ENCODE results near the gene IGFBP1. TPM values are rescaled to one million over a fixed set of nuclear protein-coding genes. Genes with fewer than 3 reads are reported as not detected.
"Not testable (repeated sequence)": the region's sequence is repeated elsewhere in the genome, so short reads cannot be mapped to it uniquely, and the experiment has no call there.

Gene IGFBP1
- not detected in 2 replicates for total RNA-seq

DNA sequence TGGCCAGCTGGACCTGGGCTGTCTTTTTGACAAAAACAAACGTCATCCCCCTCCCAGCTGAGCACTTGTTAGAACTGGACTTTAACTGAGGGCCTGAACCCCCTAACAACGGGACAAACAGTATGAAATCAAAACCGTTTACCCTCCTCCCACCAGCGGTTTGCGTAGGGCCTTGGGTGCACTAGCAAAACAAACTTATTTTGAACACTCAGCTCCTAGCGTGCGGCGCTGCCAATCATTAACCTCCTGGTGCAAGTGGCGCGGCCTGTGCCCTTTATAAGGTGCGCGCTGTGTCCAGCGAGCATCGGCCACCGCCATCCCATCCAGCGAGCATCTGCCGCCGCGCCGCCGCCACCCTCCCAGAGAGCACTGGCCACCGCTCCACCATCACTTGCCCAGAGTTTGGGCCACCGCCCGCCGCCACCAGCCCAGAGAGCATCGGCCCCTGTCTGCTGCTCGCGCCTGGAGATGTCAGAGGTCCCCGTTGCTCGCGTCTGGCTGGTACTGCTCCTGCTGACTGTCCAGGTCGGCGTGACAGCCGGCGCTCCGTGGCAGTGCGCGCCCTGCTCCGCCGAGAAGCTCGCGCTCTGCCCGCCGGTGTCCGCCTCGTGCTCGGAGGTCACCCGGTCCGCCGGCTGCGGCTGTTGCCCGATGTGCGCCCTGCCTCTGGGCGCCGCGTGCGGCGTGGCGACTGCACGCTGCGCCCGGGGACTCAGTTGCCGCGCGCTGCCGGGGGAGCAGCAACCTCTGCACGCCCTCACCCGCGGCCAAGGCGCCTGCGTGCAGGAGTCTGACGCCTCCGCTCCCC lies at the start of gene IGFBP1:
TSS of gene IGFBP1 (plus strand) at position 304 of the 808 bp plus-strand sequence. CDS start at position 469, 165 bp downstream.
- no peak for DNase-seq (ENCODE audit: extremely low read depth, low read depth, low spot score)

DNA sequence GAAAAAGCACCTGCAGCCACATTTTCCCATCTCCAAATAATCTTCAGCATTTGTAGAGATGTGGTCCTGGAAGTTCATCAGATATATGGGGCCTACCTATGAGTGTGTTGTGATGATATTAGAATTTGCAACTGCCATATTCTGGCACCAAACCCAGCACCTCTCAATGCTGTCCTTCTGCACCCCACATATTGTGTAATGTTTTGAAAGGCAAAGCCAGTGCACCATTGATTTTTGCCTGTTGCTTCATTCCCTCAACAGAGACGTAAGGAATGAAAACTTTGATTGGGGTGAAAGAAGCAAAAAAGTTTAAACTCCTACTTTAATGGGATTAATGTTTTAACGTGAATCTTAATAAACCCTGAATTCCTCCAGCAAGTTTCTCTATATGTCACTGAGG lies 49.4 kb upstream of the IGFBP1 start:
- DNase-seq (ENCODE audit: extremely low read depth, low read depth, low spot score) = not testable (repeated sequence)

DNA sequence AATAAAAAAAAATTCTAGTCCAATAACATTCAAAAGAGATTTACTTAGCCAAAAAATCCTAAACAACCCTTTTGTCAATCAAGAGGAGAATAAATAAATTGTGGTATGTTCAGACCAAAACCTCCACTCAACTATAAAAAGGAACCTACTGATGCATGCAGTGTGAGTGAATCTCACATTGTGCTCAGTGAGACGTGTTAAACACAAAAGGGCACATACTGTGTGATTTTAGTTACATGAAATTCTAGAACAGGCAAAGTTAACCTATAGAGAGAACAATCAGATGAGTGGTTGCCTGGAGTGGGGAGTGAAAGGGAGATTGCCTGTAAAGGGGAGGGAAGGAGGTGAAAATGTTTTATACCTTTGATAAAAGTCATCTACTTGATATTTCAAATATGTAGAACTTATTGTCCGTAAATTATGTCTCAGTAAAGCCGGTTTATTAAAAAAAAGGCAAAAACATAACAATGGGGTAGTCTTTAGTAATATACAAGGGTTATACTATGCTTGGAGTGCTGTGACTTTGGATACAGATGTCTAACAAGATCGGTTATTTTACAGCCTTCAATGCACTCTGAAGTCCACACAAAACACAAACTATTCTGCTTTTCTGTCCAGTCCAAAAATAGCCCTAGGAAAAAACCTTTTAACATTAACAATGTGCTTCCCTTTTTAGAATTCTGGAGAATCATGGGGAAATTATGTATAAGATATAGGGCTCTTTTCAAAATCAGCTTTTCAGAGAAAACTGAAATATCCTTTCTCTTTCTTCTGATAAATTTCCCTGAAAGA lies 46.2 kb upstream of the IGFBP1 start:
- not testable (repeated sequence) for DNase-seq (ENCODE audit: extremely low read depth, low read depth, low spot score)

DNA sequence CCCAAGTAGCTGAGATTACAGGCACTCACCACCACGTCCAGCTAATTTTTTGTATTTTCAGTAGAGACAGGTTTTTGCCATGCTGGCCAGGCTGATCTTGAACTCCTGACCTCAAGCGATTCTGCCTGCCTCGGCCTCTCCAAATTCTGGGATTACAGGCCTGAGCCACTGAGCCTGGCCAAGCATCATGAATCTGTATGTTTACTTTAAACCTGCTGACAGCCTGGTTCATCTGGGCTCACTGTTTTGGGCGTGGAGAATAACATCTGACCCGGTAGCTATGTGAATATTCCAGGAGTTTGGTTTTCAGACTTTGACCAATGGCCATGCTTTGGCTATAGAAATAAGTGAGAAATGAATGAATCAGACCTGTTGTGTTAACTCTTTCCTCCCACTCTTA lies 41.8 kb upstream of the IGFBP1 start:
- DNase-seq (ENCODE audit: extremely low read depth, low read depth, low spot score) = not testable (repeated sequence)

DNA sequence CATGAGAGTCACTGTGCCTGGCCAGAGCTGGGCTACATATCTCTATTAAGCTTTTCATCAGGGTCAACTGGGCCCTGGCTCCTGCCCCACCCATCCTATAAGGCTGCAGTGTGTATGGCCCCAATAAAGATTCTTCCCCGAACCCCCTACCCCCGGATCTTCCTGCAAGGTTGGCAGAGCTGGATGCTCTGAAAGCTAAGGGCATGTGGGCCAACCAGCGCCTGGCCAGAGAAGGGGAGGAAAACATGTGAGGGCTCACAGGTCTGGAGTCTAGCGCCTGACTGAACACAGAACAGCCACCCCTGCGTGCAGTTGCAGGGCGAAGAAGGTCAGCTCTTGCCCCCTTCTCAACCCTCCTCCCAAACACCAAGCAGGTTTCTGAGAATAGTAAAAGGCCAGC lies 39.6 kb upstream of the IGFBP1 start:
- DNase-seq (ENCODE audit: extremely low read depth, low read depth, low spot score) = not testable (repeated sequence)

DNA sequence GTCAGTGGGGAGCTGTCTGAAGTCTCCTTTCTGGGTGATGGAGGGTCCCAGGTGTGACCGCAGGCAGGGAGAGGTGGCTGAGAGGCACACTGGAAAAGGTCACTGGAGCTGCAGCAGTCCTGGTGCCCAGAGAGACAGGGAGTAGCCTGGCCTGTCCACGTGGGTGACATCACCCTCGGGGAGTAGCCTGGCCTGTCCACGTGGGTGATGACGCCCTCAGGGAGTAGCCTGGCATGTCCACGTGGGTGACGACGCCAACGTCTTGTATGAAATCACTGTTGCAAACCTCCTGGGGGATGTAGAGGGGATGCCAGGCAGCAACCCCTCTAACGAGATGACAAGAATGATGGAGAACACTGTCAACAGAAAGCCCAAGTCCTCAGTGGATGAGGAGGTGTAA lies 35.3 kb upstream of the IGFBP1 start:
- DNase-seq (ENCODE audit: extremely low read depth, low read depth, low spot score) = not testable (repeated sequence)

DNA sequence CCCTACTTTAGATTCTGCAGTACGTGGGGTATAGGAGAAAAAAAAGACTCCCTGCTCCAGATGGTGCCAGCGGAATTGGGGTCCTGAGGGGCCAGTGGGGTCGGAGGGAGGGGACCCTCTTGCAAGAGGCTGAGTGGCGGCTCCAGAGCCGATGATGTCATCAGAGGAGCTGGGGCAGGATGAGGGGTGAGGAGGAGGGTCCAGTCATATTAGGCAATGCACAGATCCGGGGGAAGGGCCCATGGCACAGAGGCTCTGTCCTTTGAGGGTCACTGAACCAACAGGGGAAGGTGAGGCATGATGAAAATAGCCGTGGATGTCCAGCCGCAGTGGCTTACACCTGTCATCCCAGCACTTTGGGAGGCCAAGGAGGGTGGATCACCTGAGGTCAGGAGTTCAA lies 34.8 kb upstream of the IGFBP1 start:
- not testable (repeated sequence) for DNase-seq (ENCODE audit: extremely low read depth, low read depth, low spot score)

DNA sequence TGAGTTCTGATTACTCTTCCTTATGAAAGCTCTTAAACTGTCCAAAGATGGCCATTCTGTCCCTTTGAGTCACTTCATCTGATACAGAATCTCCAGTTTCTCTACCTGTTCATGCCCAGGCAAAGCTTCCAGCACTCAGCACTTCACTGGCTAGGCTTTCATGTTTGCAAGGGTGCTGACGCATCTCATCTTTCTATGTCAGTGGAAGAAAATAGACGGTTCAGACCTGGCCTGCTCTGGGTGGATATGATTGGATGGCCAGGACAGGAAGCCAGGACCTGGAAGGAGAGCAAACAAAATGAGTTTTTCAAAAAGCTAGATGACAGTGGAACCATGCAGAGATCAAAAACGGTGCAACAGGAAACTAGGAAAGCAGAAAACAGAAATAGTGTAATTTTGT lies 32.6 kb upstream of the IGFBP1 start:
- not testable (repeated sequence) for DNase-seq (ENCODE audit: extremely low read depth, low read depth, low spot score)

DNA sequence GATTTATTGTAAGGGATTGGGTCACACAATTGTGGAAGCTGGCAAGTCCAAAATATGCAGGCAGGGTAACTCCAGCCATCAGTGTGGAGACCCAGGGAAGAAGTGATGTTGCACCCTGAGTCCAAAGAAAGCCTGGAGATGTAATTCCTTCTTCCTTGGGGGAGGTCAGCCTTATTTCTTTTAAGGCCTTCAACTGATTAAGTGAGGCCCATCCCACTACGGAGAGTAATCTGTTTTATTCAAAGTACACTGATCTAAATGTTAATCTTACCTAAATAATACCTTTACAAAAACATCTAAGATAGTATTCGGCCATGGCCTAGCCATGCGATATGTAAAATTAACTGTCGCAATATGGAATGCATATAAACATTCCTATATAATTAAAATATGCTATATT lies 31.4 kb upstream of the IGFBP1 start:
- DNase-seq (ENCODE audit: extremely low read depth, low read depth, low spot score) = not testable (repeated sequence)

DNA sequence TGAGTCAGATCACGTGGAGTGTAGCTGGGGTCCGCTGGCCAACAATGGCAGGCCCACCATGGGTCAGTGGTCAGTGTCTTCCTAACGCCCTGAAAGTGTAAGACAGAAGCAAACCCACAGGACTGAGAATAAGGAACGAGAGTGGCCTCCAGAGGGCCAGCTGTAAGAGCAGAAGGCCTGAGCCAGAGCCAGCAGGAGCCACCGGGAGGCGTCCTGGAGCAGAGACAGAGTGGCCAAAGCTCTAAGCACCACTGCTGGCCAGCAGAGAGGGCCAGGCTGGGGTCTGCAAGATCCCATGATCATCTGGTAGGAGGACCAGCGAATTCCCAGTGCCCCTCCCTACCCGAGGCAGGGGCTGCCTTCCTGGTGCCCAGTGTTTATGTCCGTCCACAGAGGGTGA lies 24.6 kb upstream of the IGFBP1 start:
- DNase-seq (ENCODE audit: extremely low read depth, low read depth, low spot score) = no peak

DNA sequence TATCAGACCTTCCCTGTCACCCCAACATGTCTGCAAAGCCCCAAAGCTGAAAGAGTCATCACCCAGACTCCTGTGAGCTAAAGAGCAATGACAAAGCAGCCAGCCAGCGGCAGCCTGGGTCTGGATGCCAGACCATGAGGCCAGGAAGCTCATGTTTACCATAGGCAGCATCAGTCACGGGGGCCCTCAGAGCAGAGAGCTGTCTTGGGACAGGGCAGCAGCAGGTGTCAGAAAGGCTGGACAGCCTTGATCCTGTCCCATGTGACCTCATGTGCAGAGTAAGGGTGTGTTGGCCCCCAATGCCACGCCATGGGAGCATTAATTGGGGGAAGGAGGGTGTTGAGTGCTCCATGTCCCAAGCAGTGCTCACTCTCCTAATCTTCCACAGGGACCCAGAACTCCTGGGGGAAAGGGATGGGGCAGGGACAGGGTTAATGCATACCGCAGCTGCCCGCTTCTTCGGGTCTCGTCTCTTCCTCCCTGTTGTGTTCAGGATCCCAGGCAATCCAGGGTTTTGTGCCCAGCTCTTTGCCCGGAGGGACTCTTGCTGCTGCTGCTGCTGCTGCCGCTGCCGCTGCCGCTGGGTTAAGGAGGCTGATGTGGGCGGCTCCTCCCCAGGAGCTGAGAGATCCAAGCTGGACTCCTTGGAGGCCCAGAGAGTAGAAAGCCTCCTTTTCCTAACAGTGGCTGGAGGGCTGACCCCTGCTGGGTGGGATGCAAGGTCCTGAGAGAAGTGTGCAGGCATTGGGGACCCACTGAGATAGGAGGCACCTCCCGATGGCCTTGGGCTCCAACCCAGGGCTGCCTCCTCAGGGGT lies 22.5 kb upstream of the IGFBP1 start:
- no peak for DNase-seq (ENCODE audit: extremely low read depth, low read depth, low spot score)

DNA sequence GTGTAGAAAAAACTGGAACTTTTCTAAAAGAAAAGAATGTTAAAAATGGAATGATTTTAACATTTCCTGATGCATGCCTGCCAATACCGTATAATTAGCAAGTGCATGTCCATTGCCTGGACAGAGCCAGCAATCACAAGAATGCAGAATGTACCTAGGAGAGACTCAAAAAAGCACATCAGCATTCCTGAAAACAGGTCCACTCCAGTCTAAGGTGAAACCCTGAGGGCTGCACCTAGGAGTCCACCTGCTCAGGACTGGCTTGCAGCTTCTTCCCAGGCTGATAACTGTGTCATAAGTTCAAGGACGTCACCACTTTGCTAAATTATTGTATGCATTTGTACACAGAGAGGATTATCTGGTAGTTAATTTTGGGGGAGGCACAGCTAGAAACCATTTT lies 20.8 kb upstream of the IGFBP1 start:
- DNase-seq (ENCODE audit: extremely low read depth, low read depth, low spot score) = no peak

DNA sequence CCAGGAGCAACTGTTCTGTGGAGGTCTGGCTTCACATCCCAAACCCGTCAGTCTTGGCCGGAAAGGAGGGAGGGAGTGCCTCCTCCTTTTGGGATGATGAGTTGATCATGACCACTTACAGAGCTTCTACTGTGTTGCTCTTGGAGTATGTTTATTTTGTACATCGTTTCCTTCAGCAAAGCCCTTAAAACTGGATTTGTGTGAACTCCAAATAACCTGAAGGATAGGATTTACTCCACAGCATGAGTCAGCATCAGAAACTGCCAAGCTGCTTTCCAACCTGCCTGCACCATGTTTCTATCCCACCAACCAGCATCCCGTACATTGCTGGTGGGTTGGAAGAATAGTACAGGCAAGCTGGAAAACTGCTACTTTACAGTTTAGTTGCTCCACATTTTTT lies 18.9 kb upstream of the IGFBP1 start:
- no peak for DNase-seq (ENCODE audit: extremely low read depth, low read depth, low spot score)

DNA sequence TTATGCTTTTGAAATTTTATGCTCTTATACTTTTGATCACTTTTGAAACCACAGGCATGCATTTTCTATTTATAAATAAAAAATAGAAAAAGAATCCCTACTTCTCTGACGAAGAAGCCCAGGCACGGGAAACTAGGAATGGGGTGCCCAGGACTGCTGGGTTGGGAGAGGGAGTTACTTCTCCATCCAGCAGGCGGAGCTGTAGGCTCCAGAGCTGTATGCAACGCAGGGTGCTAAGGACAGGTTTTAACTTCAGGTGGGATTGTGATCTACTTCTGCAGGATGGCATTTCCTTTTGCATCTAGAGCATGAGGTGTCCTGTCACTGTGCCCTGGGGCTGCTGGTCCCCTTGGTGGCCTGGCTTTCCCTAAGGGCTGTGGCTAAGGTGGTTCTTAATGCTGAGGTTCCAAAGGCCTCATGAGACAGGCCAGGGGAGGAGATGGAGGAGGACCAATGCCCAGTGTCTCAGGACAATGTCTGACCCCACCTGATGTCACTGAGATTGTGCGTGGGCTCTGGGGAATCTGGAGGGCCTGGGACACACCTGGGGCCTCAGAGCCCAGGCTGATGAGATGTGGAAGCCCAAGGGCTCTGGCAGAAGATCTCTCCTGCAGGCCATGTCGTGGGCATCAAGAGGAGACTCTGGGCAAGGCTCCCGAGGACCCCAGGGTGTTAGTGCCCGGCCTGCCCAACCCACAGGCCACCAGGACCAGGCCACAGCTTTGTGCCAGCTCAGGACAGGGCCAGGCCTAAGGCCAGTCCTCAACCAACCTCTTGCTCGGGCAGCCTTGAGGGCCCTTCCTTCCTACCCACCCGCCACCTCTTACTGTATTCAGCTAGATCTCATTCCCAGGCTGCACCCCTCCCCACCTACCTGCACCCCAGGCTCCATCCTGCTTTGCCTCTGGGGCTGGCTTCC lies 15.9 kb upstream of the IGFBP1 start:
- no peak for DNase-seq (ENCODE audit: extremely low read depth, low read depth, low spot score)

DNA sequence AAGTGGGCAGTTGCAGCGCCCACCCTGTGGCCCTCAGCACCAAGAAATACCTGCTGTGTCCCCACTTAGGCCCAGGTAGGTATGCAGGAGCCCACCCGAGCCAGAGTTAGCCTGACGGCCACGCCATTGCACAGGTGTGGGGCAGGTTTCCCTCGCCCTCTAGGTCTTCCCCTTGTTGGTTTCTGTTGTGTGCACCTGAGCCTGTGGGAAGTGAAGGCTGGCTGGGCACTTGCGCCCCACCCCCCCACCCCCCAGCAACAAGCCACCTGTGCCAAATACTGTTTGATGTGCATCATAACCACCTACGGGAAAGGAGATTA lies 15.3 kb upstream of the IGFBP1 start, which contains the start of gene CCDC201:
TSS of gene CCDC201 (minus strand) at position 48 of the 320 bp plus-strand sequence. CDS start 75 bp downstream, outside the sequence.
- no peak for DNase-seq (ENCODE audit: extremely low read depth, low read depth, low spot score)

DNA sequence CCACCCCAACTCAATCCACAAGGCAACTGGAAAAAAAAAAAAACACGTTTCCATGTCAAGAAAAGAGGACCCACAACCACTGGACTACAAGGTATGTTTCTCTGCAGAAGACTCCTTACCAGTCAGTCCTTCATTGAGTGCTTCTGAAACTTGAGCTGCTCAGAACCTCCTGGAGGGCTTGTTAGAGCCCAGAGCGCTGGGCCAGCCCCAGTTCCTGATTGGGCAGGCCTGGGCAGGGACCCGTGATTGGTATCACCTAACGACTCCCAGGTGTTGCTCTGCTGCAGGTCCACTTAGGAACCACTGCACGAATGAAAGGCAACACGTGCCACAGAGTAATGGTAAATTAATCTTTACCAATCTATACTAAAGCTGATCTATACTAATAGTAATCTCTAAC lies 14.9 kb upstream of the IGFBP1 start:
- no peak for DNase-seq (ENCODE audit: extremely low read depth, low read depth, low spot score)

DNA sequence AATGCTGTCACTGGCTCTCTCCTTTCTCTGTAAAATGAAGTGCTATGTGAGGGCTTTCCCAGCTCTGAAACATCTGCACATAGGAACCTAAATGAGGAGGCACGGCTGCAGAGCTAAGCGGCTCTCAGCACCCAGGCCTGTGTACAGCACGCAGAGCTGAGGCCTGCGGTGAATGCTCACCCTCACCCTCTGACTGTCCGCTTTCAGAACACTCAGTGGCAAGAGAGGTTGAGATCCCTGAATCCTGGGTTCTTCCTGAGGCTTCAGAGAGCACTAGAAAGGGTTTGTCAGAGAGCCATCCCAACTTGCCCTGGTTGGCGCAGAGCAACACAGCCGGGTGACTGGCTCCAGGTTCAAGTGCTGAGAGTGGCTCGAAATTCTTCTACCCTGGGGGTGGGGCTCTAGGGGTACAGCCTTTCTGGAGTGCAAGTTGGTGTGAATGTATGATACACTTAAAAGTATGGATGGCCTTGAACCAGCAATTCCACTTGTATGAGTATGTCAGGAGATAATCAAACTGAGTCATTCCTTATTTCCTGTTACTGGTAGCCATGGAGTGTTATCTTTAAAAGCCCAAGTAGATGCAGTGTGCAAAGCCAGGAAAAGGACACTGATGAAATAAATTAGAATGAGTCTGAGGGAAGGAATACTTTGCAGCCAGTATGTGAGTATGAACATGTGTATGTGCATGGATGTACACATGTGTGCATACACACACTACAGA lies 13.7 kb upstream of the IGFBP1 start:
- peak; percentile 74 for DNase-seq (ENCODE audit: extremely low read depth, low read depth, low spot score)

DNA sequence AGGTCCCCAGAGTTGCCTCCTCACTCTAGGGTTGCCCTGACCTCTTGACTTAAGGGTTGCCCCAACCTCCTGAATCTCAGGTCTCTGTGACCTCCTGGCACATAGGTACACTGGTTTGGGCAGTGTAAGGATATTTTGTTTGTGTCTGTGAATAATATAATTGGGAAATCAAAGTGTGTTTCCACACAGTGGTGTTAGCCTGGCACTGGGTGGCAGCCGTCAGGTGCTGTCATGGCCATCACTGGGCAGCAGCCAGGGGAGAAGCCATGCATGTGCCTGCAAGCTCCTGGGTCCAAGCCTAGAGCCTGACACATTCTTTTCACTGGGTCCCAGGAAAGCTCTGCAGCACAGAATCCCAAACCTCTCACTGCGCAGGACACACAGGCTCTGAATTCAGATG lies 11.8 kb upstream of the IGFBP1 start:
- DNase-seq (ENCODE audit: extremely low read depth, low read depth, low spot score) = no peak

DNA sequence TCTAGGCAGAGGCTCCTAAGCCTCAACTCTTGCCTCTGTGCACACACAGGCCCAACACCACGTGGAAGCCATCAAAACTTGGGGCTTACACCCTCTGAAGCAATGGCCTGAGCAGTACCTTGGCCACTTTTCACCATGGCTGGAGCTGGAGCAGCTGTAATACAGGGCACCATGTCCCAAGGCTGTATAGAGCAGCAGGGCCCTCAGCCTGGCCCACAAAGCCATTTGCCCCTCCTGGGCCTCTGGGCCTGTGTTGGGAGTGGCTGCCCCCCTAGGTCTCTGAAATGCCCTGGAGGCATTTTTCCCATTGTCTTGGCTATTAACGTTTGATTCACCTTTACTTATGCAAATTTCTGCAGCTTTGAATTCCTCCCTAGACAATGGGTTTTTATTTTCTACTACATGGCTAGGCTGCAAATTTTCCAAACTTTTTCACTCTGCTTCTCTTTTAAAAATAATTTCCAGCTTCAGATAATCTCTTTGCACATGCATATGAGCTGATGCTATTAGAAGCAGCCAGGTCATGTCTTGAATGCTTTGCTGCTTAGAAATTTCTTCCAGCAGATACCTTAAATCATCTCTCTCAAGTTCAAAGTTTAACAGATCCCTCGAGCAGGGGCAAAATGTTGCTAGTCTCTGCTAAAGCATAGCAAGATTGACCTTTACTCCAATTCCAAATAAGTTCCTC lies 9.7 kb upstream of the IGFBP1 start:
- no peak for DNase-seq (ENCODE audit: extremely low read depth, low read depth, low spot score)
